HEK293 (cell line): ENCODE data around the gene ACTA1.

Experiments
- CTCF ChIA-PET: fragments of 350-600 bp; formaldehyde crosslinking; extraction: SDS; loops from one replicate; lab custom pipeline; 2021; ENCODE audit warnings: antibody characterized with exemption; lab: Yijun Ruan, JAX
- POLR2A ChIA-PET: fragments of 300-600 bp; formaldehyde crosslinking; extraction: SDS; loops from one replicate; lab custom pipeline; 2020; ENCODE audit warnings: antibody characterized with exemption, inconsistent platforms; lab: Yijun Ruan, JAX
- H3K27ac ChIP-seq: fragments of 200-500 bp; sonication (Bioruptor generic); 2 replicates; pipeline ENCODE4 v1.5.1; 2014; ENCODE audit warnings: low read depth, low read length, control low read depth, inconsistent platforms; ENCODE audit errors: extremely low read depth
- H3K36me3 ChIP-seq, 2 experiments: fragments of 200-500 bp in 1 of 2; sonication (Bioruptor generic) in 1 of 2; 1 replicate in 1 of 2; 2 replicates in 1 of 2; pipeline ENCODE4 v1.5.1; 2014 to 2017; ENCODE audit warnings: inconsistent platforms in 2 of 2, low read length in 2 of 2; ENCODE audit not compliant: control insufficient read depth in 2 of 2, insufficient read depth in 1 of 2
- H3K4me1 ChIP-seq: fragments of 200-500 bp; sonication (Bioruptor generic); 2 replicates; pipeline ENCODE4 v1.5.1; 2014; ENCODE audit warnings: mild to moderate bottlenecking, low read length, inconsistent platforms; ENCODE audit not compliant: control insufficient read depth, insufficient read depth
- H3K4me3 ChIP-seq: 2 replicates; pipeline ENCODE4 v1.5.1; 2011; ENCODE audit warnings: low read depth, mild to moderate bottlenecking, control low read depth, low read length, moderate library complexity
- H3K9me3 ChIP-seq: fragments of 200-500 bp; sonication (Bioruptor generic); 2 replicates; pipeline ENCODE4 v1.5.1; 2014; ENCODE audit warnings: low read depth, low read length, inconsistent platforms; ENCODE audit not compliant: control insufficient read depth, insufficient read depth
- AEBP2 ChIP-seq: fragments of 450-650 bp; formaldehyde crosslinking; IDR thresholded peaks from 2 replicates; pipeline ENCODE4 v1.5.1; 2016; ENCODE audit warnings: missing biosample characterization, missing genetic modification characterization, borderline replicate concordance
- KLF16 ChIP-seq: fragments of 450-650 bp; formaldehyde crosslinking; IDR thresholded peaks from 2 replicates; pipeline ENCODE4 v1.5.1; 2017; ENCODE audit warnings: missing biosample characterization, missing genetic modification characterization
- KLF9 ChIP-seq: fragments of 450-650 bp; formaldehyde crosslinking; IDR thresholded peaks from 2 replicates; pipeline ENCODE4 v1.5.1; 2016; ENCODE audit warnings: missing biosample characterization, missing genetic modification characterization, low read depth
- SP2 ChIP-seq: fragments of 450-650 bp; formaldehyde crosslinking; IDR thresholded peaks from 2 replicates; pipeline ENCODE4 v1.5.1; 2016; ENCODE audit warnings: missing biosample characterization, missing genetic modification characterization
- TRIM28 ChIP-seq: IDR thresholded peaks from 2 replicates; pipeline ENCODE4 v1.6.1; 2011; ENCODE audit warnings: low read length, control low read depth, borderline replicate concordance
- YY2 ChIP-seq: fragments of 450-650 bp; formaldehyde crosslinking; IDR thresholded peaks from 2 replicates; pipeline ENCODE4 v1.5.1; 2016; ENCODE audit warnings: missing biosample characterization, missing genetic modification characterization
- ZBTB8A ChIP-seq: fragments of 450-650 bp; formaldehyde crosslinking; IDR thresholded peaks from 2 replicates; pipeline ENCODE4 v1.5.1; 2016; ENCODE audit warnings: missing biosample characterization, missing genetic modification characterization
- ZFP3 ChIP-seq: fragments of 450-650 bp; formaldehyde crosslinking; IDR thresholded peaks from 2 replicates; pipeline ENCODE4 v1.5.1; 2016; ENCODE audit warnings: low read depth, missing biosample characterization, missing genetic modification characterization
- ZNF169 ChIP-seq: fragments of 450-650 bp; formaldehyde crosslinking; IDR thresholded peaks from 2 replicates; pipeline ENCODE4 v1.5.1; 2016; ENCODE audit warnings: missing biosample characterization, missing genetic modification characterization
- ZNF174 ChIP-seq: fragments of 450-650 bp; formaldehyde crosslinking; IDR thresholded peaks from 2 replicates; pipeline ENCODE4 v1.5.0; 2017; ENCODE audit warnings: missing biosample characterization, mild to moderate bottlenecking, missing genetic modification characterization
- ZNF202 ChIP-seq: fragments of 450-650 bp; formaldehyde crosslinking; IDR thresholded peaks from 2 replicates; pipeline ENCODE4 v1.5.1; 2016; ENCODE audit warnings: missing biosample characterization, missing genetic modification characterization, borderline replicate concordance
- ZNF266 ChIP-seq: fragments of 450-650 bp; formaldehyde crosslinking; IDR thresholded peaks from 2 replicates; pipeline ENCODE4 v1.5.1; 2016; ENCODE audit warnings: missing biosample characterization, missing genetic modification characterization, low read depth
- ZNF391 ChIP-seq: fragments of 450-650 bp; formaldehyde crosslinking; IDR thresholded peaks from 2 replicates; pipeline ENCODE4 v1.5.1; 2016; ENCODE audit warnings: low read depth, missing biosample characterization, missing genetic modification characterization, borderline replicate concordance
- ZNF521 ChIP-seq: fragments of 450-650 bp; formaldehyde crosslinking; IDR thresholded peaks from 2 replicates; pipeline ENCODE4 v1.5.1; 2017; ENCODE audit warnings: missing biosample characterization, mild to moderate bottlenecking, missing genetic modification characterization
- ZNF530 ChIP-seq: fragments of 450-650 bp; formaldehyde crosslinking; IDR thresholded peaks from 2 replicates; pipeline ENCODE4 v1.5.1; 2016; ENCODE audit warnings: low read depth, missing biosample characterization, missing genetic modification characterization
- ZNF610 ChIP-seq: fragments of 450-650 bp; formaldehyde crosslinking; IDR thresholded peaks from 2 replicates; pipeline ENCODE4 v1.5.1; 2016; ENCODE audit warnings: missing biosample characterization, missing genetic modification characterization, borderline replicate concordance
- ZNF621 ChIP-seq: fragments of 450-650 bp; formaldehyde crosslinking; IDR thresholded peaks from 2 replicates; pipeline ENCODE4 v1.5.1; 2017; ENCODE audit warnings: missing biosample characterization, missing genetic modification characterization
- ZNF747 ChIP-seq: fragments of 450-650 bp; formaldehyde crosslinking; IDR thresholded peaks from 2 replicates; pipeline ENCODE4 v1.5.1; 2016; ENCODE audit warnings: missing biosample characterization, missing genetic modification characterization
- TF ChIP-seq, protein P1 (sequence below): sonication (generic); formaldehyde crosslinking; IDR thresholded peaks from 2 replicates; pipeline ENCODE4 v1.8.1; 2022; ENCODE audit warnings: mild to moderate bottlenecking, moderate library complexity, missing genetic modification reagents
- TF ChIP-seq, protein P2 (sequence below): fragments of 450-650 bp; formaldehyde crosslinking; IDR thresholded peaks from 2 replicates; pipeline ENCODE4 v1.5.1; 2016; ENCODE audit warnings: missing biosample characterization, missing genetic modification characterization
- TF ChIP-seq, protein P3 (sequence below): fragments of 450-650 bp; formaldehyde crosslinking; IDR thresholded peaks from 2 replicates; pipeline ENCODE4 v1.5.1; 2016; ENCODE audit warnings: missing biosample characterization, missing genetic modification characterization

ACTA1 gene

GRCh38 chr1:229448354-229448753, 14.5 kb upstream of the ACTA1 start:
- Histone ChIP-seq H3K36me3 (peaks cover 71 to 80% of the 10 kb centered on the region in 2 experiments), H3K4me3 (no peak overlapping the region), H3K9me3 (no peaks in the 10 kb centered on the region), H3K4me1 (no peaks in the 10 kb centered on the region), H3K27ac (no peak overlapping the region)
- POLR2A ChIA-PET, result no interaction called here
- CTCF ChIA-PET, result interaction anchor here (1.0 to 1.1 kb wide), 2 partner anchors 111 to 221 kb away, joined by 3 to 6 read pairs; no protein-coding TSS in a partner anchor
- TF ChIP-seq ZBTB8A (no peak), SP2 (no peak), ZNF530 (tag by site-specific recombination) (no peak), ZNF391 (tag by site-specific recombination) (no peak), TRIM28 (no peak), ZNF266 (tag by site-specific recombination) (no peak), KLF9 (tag by site-specific recombination) (no peak), ZNF621 (no peak), ZNF169 (tag by site-specific recombination) (no peak), AEBP2 (tag by site-specific recombination) (no peak), ZNF610 (tag by site-specific recombination) (no peak), YY2 (no peak), ZNF174 (tag by site-specific recombination) (no peak), ZFP3 (tag by site-specific recombination) (no peak)
- TF ChIP-seq, protein P1, sequence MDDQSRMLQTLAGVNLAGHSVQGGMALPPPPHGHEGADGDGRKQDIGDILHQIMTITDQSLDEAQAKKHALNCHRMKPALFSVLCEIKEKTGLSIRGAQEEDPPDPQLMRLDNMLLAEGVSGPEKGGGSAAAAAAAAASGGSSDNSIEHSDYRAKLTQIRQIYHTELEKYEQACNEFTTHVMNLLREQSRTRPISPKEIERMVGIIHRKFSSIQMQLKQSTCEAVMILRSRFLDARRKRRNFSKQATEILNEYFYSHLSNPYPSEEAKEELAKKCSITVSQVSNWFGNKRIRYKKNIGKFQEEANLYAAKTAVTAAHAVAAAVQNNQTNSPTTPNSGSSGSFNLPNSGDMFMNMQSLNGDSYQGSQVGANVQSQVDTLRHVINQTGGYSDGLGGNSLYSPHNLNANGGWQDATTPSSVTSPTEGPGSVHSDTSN, result no peak
- TF ChIP-seq, protein P2, sequence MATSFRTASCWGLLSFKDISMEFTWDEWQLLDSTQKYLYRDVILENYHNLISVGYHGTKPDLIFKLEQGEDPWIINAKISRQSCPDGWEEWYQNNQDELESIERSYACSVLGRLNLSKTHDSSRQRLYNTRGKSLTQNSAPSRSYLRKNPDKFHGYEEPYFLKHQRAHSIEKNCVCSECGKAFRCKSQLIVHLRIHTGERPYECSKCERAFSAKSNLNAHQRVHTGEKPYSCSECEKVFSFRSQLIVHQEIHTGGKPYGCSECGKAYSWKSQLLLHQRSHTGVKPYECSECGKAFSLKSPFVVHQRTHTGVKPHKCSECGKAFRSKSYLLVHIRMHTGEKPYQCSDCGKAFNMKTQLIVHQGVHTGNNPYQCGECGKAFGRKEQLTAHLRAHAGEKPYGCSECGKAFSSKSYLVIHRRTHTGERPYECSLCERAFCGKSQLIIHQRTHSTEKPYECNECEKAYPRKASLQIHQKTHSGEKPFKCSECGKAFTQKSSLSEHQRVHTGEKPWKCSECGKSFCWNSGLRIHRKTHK (tag by site-specific recombination), result no peak

- H3K36me3 ChIP-seq, result peaks cover 75 to 85% of the 10 kb centered on the region in 2 experiments
- ChIA-PET POLR2A (no interaction called here), CTCF (interaction anchor here (0.6 kb wide), 1 partner anchor 103 kb away, joined by 3 read pairs; no protein-coding TSS in a partner anchor)
- no peaks in the 10 kb centered on the region for H3K9me3 ChIP-seq
- TF ChIP-seq ZNF202 (no peak), ZNF521 (no peak), KLF16 (no peak), ZNF747 (tag by site-specific recombination) (no peak)
- TF ChIP-seq, protein P3, sequence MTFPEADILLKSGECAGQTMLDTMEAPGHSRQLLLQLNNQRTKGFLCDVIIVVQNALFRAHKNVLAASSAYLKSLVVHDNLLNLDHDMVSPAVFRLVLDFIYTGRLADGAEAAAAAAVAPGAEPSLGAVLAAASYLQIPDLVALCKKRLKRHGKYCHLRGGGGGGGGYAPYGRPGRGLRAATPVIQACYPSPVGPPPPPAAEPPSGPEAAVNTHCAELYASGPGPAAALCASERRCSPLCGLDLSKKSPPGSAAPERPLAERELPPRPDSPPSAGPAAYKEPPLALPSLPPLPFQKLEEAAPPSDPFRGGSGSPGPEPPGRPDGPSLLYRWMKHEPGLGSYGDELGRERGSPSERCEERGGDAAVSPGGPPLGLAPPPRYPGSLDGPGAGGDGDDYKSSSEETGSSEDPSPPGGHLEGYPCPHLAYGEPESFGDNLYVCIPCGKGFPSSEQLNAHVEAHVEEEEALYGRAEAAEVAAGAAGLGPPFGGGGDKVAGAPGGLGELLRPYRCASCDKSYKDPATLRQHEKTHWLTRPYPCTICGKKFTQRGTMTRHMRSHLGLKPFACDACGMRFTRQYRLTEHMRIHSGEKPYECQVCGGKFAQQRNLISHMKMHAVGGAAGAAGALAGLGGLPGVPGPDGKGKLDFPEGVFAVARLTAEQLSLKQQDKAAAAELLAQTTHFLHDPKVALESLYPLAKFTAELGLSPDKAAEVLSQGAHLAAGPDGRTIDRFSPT (tag by site-specific recombination), result no peak
- H3K4me3 ChIP-seq, result no peak overlapping the region
- H3K27ac ChIP-seq, result no peak overlapping the region
- H3K4me1 ChIP-seq, result no peaks in the 10 kb centered on the region
Measured at GRCh38 chr1:229447809-229448252, 13.9 kb upstream of the ACTA1 start.
